AG09309 (cell line): ENCODE data around the gene PSMA7.

Experiments used
- DNase-seq: peaks from one replicate; pipeline ENCODE4 v3.0.0-alpha.2; 2010; ENCODE audit warnings: low read depth
- H3K4me3 ChIP-seq: 2 replicates; pipeline ENCODE4 v1.5.1; 2011; ENCODE audit warnings: mild to moderate bottlenecking, low read depth, low read length, moderate library complexity; ENCODE audit not compliant: control insufficient read depth
- CTCF ChIP-seq: IDR thresholded peaks from 2 replicates; pipeline ENCODE4 v1.5.1; 2011; ENCODE audit warnings: mild to moderate bottlenecking, low read depth, low read length, inconsistent platforms; ENCODE audit not compliant: insufficient read depth, control insufficient read depth; ENCODE audit errors: missing control alignments

The PSMA7 gene

GRCh38 chr20:62156254-62156556 lies 13.0 kb upstream of the PSMA7 start:
- TF ChIP-seq CTCF, result no peak
- no peak for DNase-seq
- H3K4me3 ChIP-seq, result no peak overlapping the region

- TF ChIP-seq CTCF, result no peak
- no peak for DNase-seq
- no peak overlapping the region for H3K4me3 ChIP-seq
These were observed 12.4 kb upstream of the PSMA7 start for GRCh38 chr20:62155428-62156253.

- no peak for TF ChIP-seq CTCF
- no peak overlapping the region for H3K4me3 ChIP-seq
- no peak for DNase-seq
These were observed 8.7 kb upstream of the PSMA7 start for GRCh38 chr20:62151835-62152364.

- TF ChIP-seq CTCF, result no peak
- DNase-seq, result no peak
- no peak overlapping the region for H3K4me3 ChIP-seq
These were observed 8.0 kb upstream of the PSMA7 start for GRCh38 chr20:62151225-62151624.

- no peak for DNase-seq
- H3K4me3 ChIP-seq, result no peak overlapping the region
- TF ChIP-seq CTCF, result no peak
These were observed 7.0 kb upstream of the PSMA7 start for GRCh38 chr20:62150310-62150575.

GRCh38 chr20:62149532-62150309 lies 6.5 kb upstream of the PSMA7 start:
- TF ChIP-seq CTCF, result no peak
- no peak overlapping the region for H3K4me3 ChIP-seq
- DNase-seq, result no peak
